ENCODE results near the gene CEBPE. TPM values are rescaled to one million over a fixed set of nuclear protein-coding genes. Genes with fewer than 3 reads are reported as not detected.

Gene CEBPE
- polyA plus RNA-seq, 1 experiment, result not detected

DNA sequence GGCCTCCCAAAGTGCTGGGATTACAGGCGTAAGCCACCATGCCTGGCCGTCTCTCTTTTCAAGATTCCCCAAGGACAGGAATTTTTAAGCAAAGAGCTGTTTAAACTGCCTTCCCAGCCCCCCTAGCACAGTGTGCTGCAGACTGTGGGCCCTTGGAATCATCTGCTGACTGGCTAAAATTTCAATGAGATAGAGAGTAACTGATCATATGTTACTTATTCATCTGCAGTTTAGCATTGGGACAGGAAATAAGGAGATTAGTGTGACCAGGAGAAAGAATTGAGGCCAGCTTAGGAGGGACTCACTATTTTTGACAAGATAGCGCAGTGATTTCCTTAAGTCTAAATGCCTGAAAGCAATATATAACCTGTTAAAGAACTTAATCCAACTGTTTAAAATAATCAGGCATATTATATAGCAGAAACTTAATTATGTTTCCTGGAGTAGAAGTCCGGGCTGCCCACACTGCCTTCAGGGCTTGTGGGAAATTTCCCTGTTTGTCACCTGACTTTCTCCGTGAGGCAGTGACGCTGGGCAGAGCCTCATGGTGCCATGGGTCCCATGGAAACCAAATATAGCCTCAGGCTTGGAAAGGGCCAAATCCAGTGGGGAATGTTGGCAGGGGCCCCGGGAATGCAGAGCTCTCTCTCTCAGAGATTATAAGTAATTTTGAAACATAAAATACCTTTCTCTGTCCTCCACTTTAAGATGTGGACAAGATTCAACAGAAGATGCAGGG, 22.8 kb upstream of the CEBPE start:
- CTCF ChIA-PET, result interaction anchor here (0.7 to 2.0 kb wide), 5 partner anchors 14 to 159 kb away, joined by 3 to 18 read pairs (median 3); no protein-coding TSS in a partner anchor
- TF ChIP-seq, protein P1, sequence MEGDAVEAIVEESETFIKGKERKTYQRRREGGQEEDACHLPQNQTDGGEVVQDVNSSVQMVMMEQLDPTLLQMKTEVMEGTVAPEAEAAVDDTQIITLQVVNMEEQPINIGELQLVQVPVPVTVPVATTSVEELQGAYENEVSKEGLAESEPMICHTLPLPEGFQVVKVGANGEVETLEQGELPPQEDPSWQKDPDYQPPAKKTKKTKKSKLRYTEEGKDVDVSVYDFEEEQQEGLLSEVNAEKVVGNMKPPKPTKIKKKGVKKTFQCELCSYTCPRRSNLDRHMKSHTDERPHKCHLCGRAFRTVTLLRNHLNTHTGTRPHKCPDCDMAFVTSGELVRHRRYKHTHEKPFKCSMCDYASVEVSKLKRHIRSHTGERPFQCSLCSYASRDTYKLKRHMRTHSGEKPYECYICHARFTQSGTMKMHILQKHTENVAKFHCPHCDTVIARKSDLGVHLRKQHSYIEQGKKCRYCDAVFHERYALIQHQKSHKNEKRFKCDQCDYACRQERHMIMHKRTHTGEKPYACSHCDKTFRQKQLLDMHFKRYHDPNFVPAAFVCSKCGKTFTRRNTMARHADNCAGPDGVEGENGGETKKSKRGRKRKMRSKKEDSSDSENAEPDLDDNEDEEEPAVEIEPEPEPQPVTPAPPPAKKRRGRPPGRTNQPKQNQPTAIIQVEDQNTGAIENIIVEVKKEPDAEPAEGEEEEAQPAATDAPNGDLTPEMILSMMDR (IDR thresholded peaks at IDR 0.05; ENCODE audit: low read depth, low read length), result no peak
- Histone ChIP-seq H3K27ac (ENCODE audit: low read depth, low read length) (no peak overlapping the region), H3K4me3 (ENCODE audit: low read depth, low read length) (no peak overlapping the region), H3K9me3 (ENCODE audit: control insufficient read depth, insufficient read depth, low read length) (no peaks in the 10 kb centered on the region; the same call in 1 of the 2 replicates), H3K27me3 (ENCODE audit: control insufficient read depth, insufficient read depth, low read length) (peaks cover 25% of the 10 kb centered on the region)
- POLR2A ChIA-PET, result interaction anchor here (0.7 kb wide), 1 partner anchor 202 kb away, joined by 5 read pairs; no protein-coding TSS in a partner anchor
- DNase-seq (ENCODE audit: low read depth, low spot score), result no peak

DNA sequence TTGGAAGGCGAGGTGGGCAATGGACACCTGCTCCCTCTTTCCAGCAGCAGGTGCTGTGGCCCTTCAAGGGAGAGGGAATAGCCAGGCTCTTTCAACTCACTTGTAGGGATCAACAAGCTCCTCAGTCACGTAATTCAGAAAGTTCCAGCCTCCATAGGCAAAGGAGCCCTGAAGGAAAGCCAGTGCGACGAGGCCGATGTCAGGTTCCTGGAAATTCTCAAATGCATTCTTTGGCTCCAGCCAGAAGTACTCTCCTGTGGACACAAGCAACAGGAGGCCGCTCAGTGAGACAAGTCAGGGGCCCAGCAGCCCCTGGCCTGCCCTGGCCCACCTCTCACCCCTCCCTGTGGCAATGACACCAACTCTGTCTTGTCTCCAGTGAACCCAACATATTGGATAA, 21.3 kb upstream of the CEBPE start:
- ChIA-PET CTCF (interaction anchor here (1.2 to 2.6 kb wide), 2 partner anchors 19 to 63 kb away, joined by 3 to 6 read pairs; no protein-coding TSS in a partner anchor), POLR2A (no interaction called here)
- DNase-seq (ENCODE audit: low read depth, low spot score), result no peak
- Histone ChIP-seq H3K4me3 (ENCODE audit: low read depth, low read length) (no peak overlapping the region), H3K27me3 (ENCODE audit: control insufficient read depth, insufficient read depth, low read length) (peaks cover 25% of the 10 kb centered on the region), H3K9me3 (ENCODE audit: control insufficient read depth, insufficient read depth, low read length) (no peaks in the 10 kb centered on the region; the same call in 1 of the 2 replicates), H3K27ac (ENCODE audit: low read depth, low read length) (no peak overlapping the region)
- TF ChIP-seq, protein P1 (IDR thresholded peaks at IDR 0.05; ENCODE audit: low read depth, low read length), result no peak

DNA sequence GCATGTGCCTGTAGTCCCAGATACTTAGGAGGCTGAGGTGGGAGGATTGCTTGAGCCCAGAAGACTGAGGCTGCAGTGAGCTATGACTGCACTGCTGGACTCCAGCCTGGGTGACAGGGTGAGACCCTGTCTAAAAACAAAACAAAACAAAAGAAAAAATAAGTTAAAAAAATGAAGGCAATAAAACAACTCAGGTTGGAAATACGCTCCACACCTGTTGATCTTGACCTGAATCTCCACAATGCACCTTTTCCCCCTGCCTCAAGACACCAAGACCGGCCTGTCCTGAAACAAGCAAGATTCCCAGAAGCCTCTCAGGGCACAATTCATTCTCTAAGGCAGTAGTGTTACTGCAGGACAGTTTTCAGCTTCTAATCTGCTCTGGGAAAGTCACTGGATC, 20.8 kb upstream of the CEBPE start:
- H3K4me3 ChIP-seq (ENCODE audit: low read depth, low read length), result no peak overlapping the region
- no peaks in the 10 kb centered on the region; the same call in 1 of the 2 replicates for H3K9me3 ChIP-seq (ENCODE audit: control insufficient read depth, insufficient read depth, low read length)
- peaks cover 25% of the 10 kb centered on the region for H3K27me3 ChIP-seq (ENCODE audit: control insufficient read depth, insufficient read depth, low read length)
- no peak for DNase-seq (ENCODE audit: low read depth, low spot score)
- POLR2A ChIA-PET, result no interaction called here
- TF ChIP-seq, protein P1 (IDR thresholded peaks at IDR 0.05; ENCODE audit: low read depth, low read length), result no peak
- H3K27ac ChIP-seq (ENCODE audit: low read depth, low read length), result no peak overlapping the region
- CTCF ChIA-PET, result interaction anchor here (2.6 kb wide), 1 partner anchor 18 kb away, joined by 6 read pairs; no protein-coding TSS in a partner anchor

DNA sequence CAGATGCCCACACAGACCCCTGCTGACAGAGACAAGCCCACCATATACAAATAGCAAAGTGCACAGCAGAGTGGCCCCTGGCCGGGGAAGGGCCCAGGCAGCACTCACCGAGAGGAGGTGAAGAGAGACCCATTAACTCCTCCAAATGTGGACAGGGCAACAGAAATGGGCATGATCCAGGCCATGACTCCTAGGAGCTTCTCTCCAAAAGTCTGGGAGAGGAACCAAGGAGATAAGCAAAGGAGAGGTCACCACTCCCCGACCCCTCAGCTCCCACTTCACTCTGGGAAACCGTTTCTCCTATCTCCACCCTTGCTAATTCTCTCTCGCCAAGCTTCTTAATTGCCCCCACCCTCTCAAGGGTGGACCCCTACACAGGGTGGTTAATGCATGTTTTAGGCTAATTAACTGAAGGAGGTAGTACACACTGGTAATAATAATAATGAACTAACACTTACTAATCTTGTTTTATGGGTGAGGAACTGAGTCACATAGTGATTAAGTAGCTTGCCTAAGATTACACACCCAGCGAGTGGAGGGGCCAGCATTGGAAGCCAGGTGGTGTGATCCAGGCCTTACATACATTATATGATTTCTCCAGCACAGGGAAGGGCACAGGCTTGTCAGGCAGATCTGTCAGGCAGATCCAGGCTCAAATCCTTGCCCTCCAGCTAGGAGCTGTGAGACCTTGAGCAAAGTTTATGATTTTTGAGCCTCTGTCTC, 18.9 kb upstream of the CEBPE start:
- POLR2A ChIA-PET, result no interaction called here
- Histone ChIP-seq H3K9me3 (ENCODE audit: control insufficient read depth, insufficient read depth, low read length) (no peaks in the 10 kb centered on the region; the same call in 1 of the 2 replicates), H3K27me3 (ENCODE audit: control insufficient read depth, insufficient read depth, low read length) (peaks cover 24% of the 10 kb centered on the region), H3K4me3 (ENCODE audit: low read depth, low read length) (no peak overlapping the region), H3K27ac (ENCODE audit: low read depth, low read length) (no peak overlapping the region)
- TF ChIP-seq, protein P1 (IDR thresholded peaks at IDR 0.05; ENCODE audit: low read depth, low read length), result no peak
- CTCF ChIA-PET, result interaction anchor here (0.6 to 2.6 kb wide), 3 partner anchors 16 to 775 kb away, joined by 3 to 6 read pairs (median 6); no protein-coding TSS in a partner anchor
- DNase-seq (ENCODE audit: low read depth, low spot score), result no peak

Data from AG04450 (cell line).